Measurements from ENCODE around the gene ERCC3.
"Not testable (repeated sequence)": the region's sequence is repeated elsewhere in the genome, so short reads cannot be mapped to it uniquely, and the experiment has no call there.

ERCC3 gene

DNA sequence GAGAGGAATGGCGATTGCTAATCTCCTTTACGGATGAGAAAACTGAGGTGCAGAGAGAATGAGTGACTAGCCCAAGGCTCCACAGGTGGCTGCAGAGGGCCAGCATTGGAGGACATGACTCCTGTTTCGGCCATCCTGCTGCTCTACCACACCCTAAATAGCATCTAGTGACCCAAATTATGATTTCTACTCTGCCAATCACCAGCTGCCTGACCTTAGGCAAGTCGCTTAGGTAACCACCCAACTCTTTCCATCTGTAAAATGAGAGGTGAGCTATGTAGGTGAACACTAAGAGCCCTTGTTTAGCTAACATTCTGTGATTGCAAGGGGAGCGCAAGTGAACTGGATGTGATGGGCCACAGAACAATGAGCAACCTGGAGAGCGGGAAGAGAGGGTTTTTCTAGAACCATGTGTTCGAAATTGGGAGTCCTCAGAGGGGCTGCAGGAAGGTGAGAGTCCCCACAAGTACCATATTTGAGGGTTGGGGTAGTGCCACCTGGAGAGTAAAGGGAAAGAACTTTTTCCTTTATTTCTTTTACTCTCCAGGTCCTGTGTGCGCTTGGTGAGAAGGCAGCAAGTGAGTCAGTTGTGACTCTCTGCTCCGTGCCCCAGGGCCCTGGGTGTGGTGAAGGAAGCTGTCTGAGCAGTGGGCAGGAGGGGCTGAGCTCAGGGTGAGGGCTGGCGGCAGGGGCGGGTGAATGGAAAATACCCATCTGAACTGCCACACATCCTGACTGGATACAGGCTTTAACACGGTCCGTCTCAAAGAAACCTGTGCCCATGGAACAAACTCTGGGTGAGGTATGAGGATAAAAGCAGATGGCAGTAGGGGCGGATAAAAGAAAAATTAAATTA lies 76.2 kb downstream of the ERCC3 start:
- DNase-seq (ENCODE audit: low spot score): no peak
- in situ Hi-C loops (cut with MboI; ENCODE audit: low pct_unique_long_range_greater_than_20kb, low sequenced_read_pairs, unreplicated experiment): no loop called here
- TF ChIP-seq, protein P1, sequence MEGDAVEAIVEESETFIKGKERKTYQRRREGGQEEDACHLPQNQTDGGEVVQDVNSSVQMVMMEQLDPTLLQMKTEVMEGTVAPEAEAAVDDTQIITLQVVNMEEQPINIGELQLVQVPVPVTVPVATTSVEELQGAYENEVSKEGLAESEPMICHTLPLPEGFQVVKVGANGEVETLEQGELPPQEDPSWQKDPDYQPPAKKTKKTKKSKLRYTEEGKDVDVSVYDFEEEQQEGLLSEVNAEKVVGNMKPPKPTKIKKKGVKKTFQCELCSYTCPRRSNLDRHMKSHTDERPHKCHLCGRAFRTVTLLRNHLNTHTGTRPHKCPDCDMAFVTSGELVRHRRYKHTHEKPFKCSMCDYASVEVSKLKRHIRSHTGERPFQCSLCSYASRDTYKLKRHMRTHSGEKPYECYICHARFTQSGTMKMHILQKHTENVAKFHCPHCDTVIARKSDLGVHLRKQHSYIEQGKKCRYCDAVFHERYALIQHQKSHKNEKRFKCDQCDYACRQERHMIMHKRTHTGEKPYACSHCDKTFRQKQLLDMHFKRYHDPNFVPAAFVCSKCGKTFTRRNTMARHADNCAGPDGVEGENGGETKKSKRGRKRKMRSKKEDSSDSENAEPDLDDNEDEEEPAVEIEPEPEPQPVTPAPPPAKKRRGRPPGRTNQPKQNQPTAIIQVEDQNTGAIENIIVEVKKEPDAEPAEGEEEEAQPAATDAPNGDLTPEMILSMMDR (IDR thresholded peaks at IDR 0.05; ENCODE audit: extremely low read depth, insufficient read depth, missing control alignments): no peak

DNA sequence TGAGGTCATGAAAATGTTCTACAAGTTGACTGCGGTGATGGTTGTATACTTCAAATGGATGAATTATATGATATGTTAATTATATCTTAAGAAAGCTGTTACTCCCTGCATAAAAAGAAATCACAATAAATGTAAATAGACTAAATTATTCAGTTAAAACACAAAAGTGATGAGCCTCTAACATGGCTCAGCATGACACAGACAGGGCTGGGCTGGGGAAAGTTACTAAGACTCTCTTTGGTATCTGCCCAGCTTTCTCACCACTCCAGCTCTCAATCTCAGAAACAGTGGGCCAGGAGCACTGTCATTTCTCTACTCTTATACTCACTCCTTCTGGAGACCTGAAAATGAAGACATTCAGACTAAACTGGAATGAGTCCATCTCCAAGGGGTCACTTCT lies 77.4 kb downstream of the ERCC3 start:
- DNase-seq (ENCODE audit: low spot score): no peak
- TF ChIP-seq, protein P1 (IDR thresholded peaks at IDR 0.05; ENCODE audit: extremely low read depth, insufficient read depth, missing control alignments): no peak
- in situ Hi-C loops (cut with MboI; ENCODE audit: low pct_unique_long_range_greater_than_20kb, low sequenced_read_pairs, unreplicated experiment): no loop called here

DNA sequence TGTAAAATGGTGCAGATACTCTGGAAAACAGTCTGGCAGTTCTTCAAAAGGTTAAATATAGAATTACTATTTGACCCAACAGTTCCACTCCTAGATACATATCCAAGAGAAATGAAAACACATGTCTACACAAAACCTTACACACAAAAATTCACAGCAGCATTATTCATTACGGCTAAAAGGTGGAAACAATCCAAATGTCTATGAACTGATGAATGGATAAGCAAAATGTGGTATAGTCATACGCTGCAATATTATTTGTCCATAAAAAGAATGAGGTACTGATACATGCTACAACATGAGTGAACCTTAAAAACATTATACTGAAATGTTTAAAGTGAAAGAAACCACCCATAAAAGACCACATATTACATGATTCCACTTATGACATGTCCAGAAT lies 77.8 kb downstream of the ERCC3 start:
- no peak for DNase-seq (ENCODE audit: low spot score)
- TF ChIP-seq, protein P1 (IDR thresholded peaks at IDR 0.05; ENCODE audit: extremely low read depth, insufficient read depth, missing control alignments): no peak
- in situ Hi-C loops (cut with MboI; ENCODE audit: low pct_unique_long_range_greater_than_20kb, low sequenced_read_pairs, unreplicated experiment): no loop called here

DNA sequence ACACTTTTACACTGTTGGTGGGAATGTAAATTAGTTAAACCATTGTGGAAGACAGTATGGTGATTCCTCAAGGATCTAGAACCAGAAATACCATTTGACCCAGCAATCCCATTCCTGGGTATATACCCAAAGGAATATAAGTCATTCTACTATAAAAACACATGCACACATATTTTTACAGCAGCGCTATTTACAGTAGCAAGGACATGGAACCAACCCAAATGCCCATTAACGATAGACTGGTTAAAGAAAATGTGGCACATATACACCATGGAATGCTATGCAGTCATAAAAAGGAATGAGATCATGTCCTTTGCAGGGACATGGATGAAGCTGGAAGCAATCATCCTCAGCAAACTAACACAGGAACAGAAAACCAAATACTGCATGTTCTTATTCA lies 79.7 kb downstream of the ERCC3 start:
- in situ Hi-C loops (cut with MboI; ENCODE audit: low pct_unique_long_range_greater_than_20kb, low sequenced_read_pairs, unreplicated experiment); DNase-seq (ENCODE audit: low spot score): not testable (repeated sequence)

DNA sequence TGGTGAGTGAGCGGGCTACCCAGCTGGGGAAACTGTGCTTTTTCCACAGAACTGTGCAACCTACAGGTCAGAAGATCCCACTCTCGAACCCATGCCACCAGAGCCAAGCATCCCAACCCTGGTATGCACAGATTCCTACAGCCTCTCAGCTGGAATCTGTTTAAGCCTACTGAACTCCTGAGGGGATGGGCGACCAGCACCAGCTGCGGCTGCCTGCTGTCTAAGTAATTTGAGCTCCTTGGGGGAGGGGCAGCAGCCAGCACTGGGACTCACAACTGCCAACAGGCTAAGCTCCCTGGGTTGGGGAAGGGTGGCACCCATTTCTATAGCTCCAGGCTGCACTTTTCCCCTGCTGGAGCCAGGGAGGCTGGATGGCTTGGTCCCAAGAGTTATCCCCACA lies 85.6 kb downstream of the ERCC3 start:
- DNase-seq (ENCODE audit: low spot score): no peak
- TF ChIP-seq, protein P1 (IDR thresholded peaks at IDR 0.05; ENCODE audit: extremely low read depth, insufficient read depth, missing control alignments): no peak
- in situ Hi-C loops (cut with MboI; ENCODE audit: low pct_unique_long_range_greater_than_20kb, low sequenced_read_pairs, unreplicated experiment): no loop called here
